Measurements from ENCODE around the gene VN1R2. TPM values are rescaled to one million over a fixed set of nuclear protein-coding genes. Genes with fewer than 3 reads are reported as not detected.
"Not testable (repeated sequence)": the region's sequence is repeated elsewhere in the genome, so short reads cannot be mapped to it uniquely, and the experiment has no call there.

The VN1R2 gene
- not detected for total RNA-seq
- long read RNA-seq = 0 reads

GRCh38 chr19:53257715-53258342, at the start of gene VN1R2:
VN1R2 (plus strand) TSS chr19:53258292; CDS start chr19:53258376, 84 bp downstream.
- 61% methylated on average over 12 of the region's 14 CpGs for whole genome bisulfite sequencing (ENCODE audit: insufficient coverage, low coverage, low lambda C conversion rate, missing lambda C conversion rate)
- intact Hi-C loops (cut with DNase I) = not testable (repeated sequence)

GRCh38 chr19:53211554-53211953, 46.5 kb upstream of the VN1R2 start:
- H3K4me1 ChIP-seq; intact Hi-C loops (cut with DNase I); H3K36me3 ChIP-seq; H3K4me3 ChIP-seq; ATAC-seq; H3K27ac ChIP-seq; H3K27me3 ChIP-seq; DNase-seq: not testable (repeated sequence)
- H3K9me3 ChIP-seq = peaks cover 0 to 66% (median 48%) of the 10 kb centered on the region in 4 donors
- WGBS (ENCODE audit: insufficient coverage, low coverage, low lambda C conversion rate, missing lambda C conversion rate) = 86% methylated on average over 3 of the region's 3 CpGs

More at GRCh38 chr19:53257715-53258342, at the start of gene VN1R2:
- H3K4me3 ChIP-seq, H3K36me3 ChIP-seq, H3K9me3 ChIP-seq, DNase-seq, ATAC-seq, H3K27ac ChIP-seq, H3K4me1 ChIP-seq, H3K27me3 ChIP-seq: not testable (repeated sequence)

- Histone ChIP-seq H3K9me3 (peaks cover 0 to 61% (median 50%) of the 10 kb centered on the region in 4 donors), H3K27me3 (no peaks in the 10 kb centered on the region), H3K36me3 (peaks cover 0 to 5% (median 0%) of the 10 kb centered on the region in 4 donors), H3K4me1 (no peaks in the 10 kb centered on the region), H3K4me3 (no peak overlapping the region), H3K27ac (no peak overlapping the region)
- TF ChIP-seq POLR2A (IDR thresholded peaks at IDR 0.05) = no peak
- TF ChIP-seq CTCF (IDR thresholded peaks at IDR 0.05) = no peak
- no peak for DNase-seq
- no peak for ATAC-seq
- 95% methylated on average over 2 of the region's 2 CpGs for WGBS (ENCODE audit: insufficient coverage, low coverage, low lambda C conversion rate, missing lambda C conversion rate)
- intact Hi-C loops (cut with DNase I) = no loop called here
These were observed 45.3 kb upstream of the VN1R2 start for GRCh38 chr19:53212703-53213320.

GRCh38 chr19:53222716-53223115, 35.4 kb upstream of the VN1R2 start:
- H3K27ac ChIP-seq; H3K4me3 ChIP-seq; H3K36me3 ChIP-seq; H3K27me3 ChIP-seq; DNase-seq; H3K4me1 ChIP-seq; ATAC-seq; intact Hi-C loops (cut with DNase I): not testable (repeated sequence)
- H3K9me3 ChIP-seq = peaks cover 0 to 30% (median 19%) of the 10 kb centered on the region in 4 donors
- no CpG with 5 or more reads among the region's 28 CpGs for WGBS (ENCODE audit: insufficient coverage, low coverage, low lambda C conversion rate, missing lambda C conversion rate)

DNA sequence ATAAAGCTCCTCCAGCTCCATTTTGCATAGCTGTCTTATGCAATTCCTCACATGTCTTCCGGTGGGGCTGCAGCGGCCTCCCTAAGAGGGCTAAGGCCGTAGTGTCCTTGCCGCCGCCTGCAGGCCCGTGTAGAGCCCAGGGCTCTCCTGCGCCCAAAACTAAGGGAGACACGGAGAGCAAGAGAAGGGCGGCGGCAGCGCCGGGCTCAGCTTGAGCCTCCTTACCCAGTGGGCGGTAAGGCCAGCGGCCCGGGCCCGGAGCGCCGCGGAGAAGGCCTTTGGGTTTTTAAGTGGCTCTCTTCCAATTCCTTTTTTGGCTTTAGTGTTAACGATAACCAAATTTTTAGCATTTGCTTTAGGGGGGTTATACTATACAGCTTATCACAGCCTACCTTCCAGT, 33.5 kb upstream of the VN1R2 start:
- no peaks in the 10 kb centered on the region for H3K27me3 ChIP-seq
- H3K27ac ChIP-seq = no peak overlapping the region
- WGBS (ENCODE audit: insufficient coverage, low coverage, low lambda C conversion rate, missing lambda C conversion rate) = 86% methylated on average over 6 of the region's 20 CpGs
- no peak for DNase-seq
- no peak for TF ChIP-seq POLR2A (IDR thresholded peaks at IDR 0.05)
- no peak for TF ChIP-seq CTCF (IDR thresholded peaks at IDR 0.05)
- H3K4me1 ChIP-seq = no peaks in the 10 kb centered on the region
- no peak for ATAC-seq
- H3K4me3 ChIP-seq = no peak overlapping the region
- no peaks in the 10 kb centered on the region for H3K36me3 ChIP-seq
- intact Hi-C loops (cut with DNase I) = no loop called here
- peaks cover 0 to 32% (median 13%) of the 10 kb centered on the region in 4 donors for H3K9me3 ChIP-seq

DNA sequence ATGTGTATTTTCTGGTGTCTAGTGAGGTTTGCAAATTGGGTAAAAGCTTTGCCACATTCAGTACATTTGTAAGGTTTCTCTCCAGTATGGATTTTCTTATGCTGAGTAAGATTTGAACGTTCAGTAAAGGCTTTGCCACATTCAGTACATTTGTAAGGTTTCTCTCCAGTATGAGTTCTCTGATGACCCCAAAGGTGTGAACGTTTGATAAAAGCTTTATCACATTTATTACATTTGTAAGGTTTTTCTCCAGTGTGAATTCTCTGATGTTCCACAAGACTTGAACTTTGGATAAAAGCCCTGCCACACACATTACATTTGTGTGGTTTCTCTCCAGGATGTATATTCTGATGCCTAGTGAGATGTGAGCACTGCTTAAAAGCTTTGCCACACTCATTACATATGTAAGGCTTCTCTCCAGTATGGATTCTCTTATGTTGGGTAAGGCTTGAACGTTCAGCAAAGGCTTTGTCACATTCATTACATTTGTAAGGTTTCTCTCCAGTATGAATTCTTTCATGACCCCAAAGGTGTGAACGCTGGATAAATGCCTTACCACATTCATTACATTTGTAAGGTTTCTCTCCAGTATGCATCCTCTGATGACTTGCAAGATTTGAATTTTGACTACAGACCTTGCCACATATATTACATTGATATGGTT, 20.8 kb upstream of the VN1R2 start:
- no peak for TF ChIP-seq CTCF (IDR thresholded peaks at IDR 0.05)
- TF ChIP-seq POLR2A (IDR thresholded peaks at IDR 0.05) = no peak
- Histone ChIP-seq H3K27me3 (no peaks in the 10 kb centered on the region), H3K36me3 (no peaks in the 10 kb centered on the region), H3K4me1 (no peaks in the 10 kb centered on the region), H3K9me3 (peaks cover 0 to 43% (median 15%) of the 10 kb centered on the region in 4 donors), H3K4me3 (no peak overlapping the region), H3K27ac (no peak overlapping the region)
- 76% methylated on average over 4 of the region's 4 CpGs for WGBS (ENCODE audit: insufficient coverage, low coverage, low lambda C conversion rate, missing lambda C conversion rate)
- intact Hi-C loops (cut with DNase I) = no loop called here
- ATAC-seq (no peak), DNase-seq (no peak)

All from right lobe of liver (tissue), 6 donors.